Measurements from ENCODE around the gene ARL14. TPM values are rescaled to one million over a fixed set of nuclear protein-coding genes. Genes with fewer than 3 reads are reported as not detected.
"Not testable (repeated sequence)": the region's sequence is repeated elsewhere in the genome, so short reads cannot be mapped to it uniquely, and the experiment has no call there.

Gene ARL14
- total RNA-seq, 1 donor from 2014 or later: not detected

- intact Hi-C loops (cut with micrococcal nuclease): no loop called here
Measured at GRCh38 chr3:160675566-160676124, 1.3 kb upstream of the ARL14 start.

- intact Hi-C loops (cut with micrococcal nuclease): no loop called here
Measured at GRCh38 chr3:160677459-160677881, 510 bp downstream of the ARL14 start.

GRCh38 chr3:160678292-160678842 lies 1.4 kb downstream of the ARL14 start:
- intact Hi-C loops (cut with micrococcal nuclease): no loop called here

- intact Hi-C loops (cut with micrococcal nuclease): no loop called here
Measured at GRCh38 chr3:160684368-160684740, 7.4 kb downstream of the ARL14 start.

- intact Hi-C loops (cut with micrococcal nuclease): no loop called here
Measured at GRCh38 chr3:160685144-160685766, 8.3 kb downstream of the ARL14 start.

GRCh38 chr3:160686955-160687535 lies 10.1 kb downstream of the ARL14 start:
- intact Hi-C loops (cut with micrococcal nuclease): loop anchor here (1.0 kb wide), 1 partner anchor 255 kb away; no protein-coding TSS in a partner anchor

GRCh38 chr3:160691151-160691550 lies 14.2 kb downstream of the ARL14 start:
- intact Hi-C loops (cut with micrococcal nuclease): no loop called here

GRCh38 chr3:160691962-160692361 lies 15.0 kb downstream of the ARL14 start:
- intact Hi-C loops (cut with micrococcal nuclease): no loop called here

GRCh38 chr3:160693191-160693590 lies 16.2 kb downstream of the ARL14 start:
- intact Hi-C loops (cut with micrococcal nuclease): no loop called here

GRCh38 chr3:160694345-160694744 lies 17.4 kb downstream of the ARL14 start:
- intact Hi-C loops (cut with micrococcal nuclease): no loop called here

GRCh38 chr3:160695003-160695402 lies 18.0 kb downstream of the ARL14 start:
- intact Hi-C loops (cut with micrococcal nuclease): no loop called here

- intact Hi-C loops (cut with micrococcal nuclease): no loop called here
Measured at GRCh38 chr3:160695915-160696327, 19.0 kb downstream of the ARL14 start.

- intact Hi-C loops (cut with micrococcal nuclease): no loop called here
Measured at GRCh38 chr3:160697637-160698380, 20.8 kb downstream of the ARL14 start.

GRCh38 chr3:160698599-160699195 lies 21.7 kb downstream of the ARL14 start:
- intact Hi-C loops (cut with micrococcal nuclease): no loop called here

- intact Hi-C loops (cut with micrococcal nuclease): no loop called here
Measured at GRCh38 chr3:160701490-160701889, 24.5 kb downstream of the ARL14 start.

- intact Hi-C loops (cut with micrococcal nuclease): no loop called here
Measured at GRCh38 chr3:160702290-160702689, 25.3 kb downstream of the ARL14 start.

- intact Hi-C loops (cut with micrococcal nuclease): no loop called here
Measured at GRCh38 chr3:160703974-160704373, 27.0 kb downstream of the ARL14 start.

- intact Hi-C loops (cut with micrococcal nuclease): loop anchor here (1.0 to 5.0 kb wide), 3 partner anchors 235 to 715 kb away; no protein-coding TSS in a partner anchor
Measured at GRCh38 chr3:160707187-160707794, 30.3 kb downstream of the ARL14 start.

- intact Hi-C loops (cut with micrococcal nuclease): loop anchor here (5.0 kb wide), 2 partner anchors 563 to 713 kb away; no protein-coding TSS in a partner anchor
Measured at GRCh38 chr3:160709477-160710182, 32.7 kb downstream of the ARL14 start.

GRCh38 chr3:160713144-160713543 lies 36.2 kb downstream of the ARL14 start:
- intact Hi-C loops (cut with micrococcal nuclease): not testable (repeated sequence)
